Pancreas (tissue), 10 donors: ENCODE results near the gene DQX1. TPM values are rescaled to one million over a fixed set of nuclear protein-coding genes. Genes with fewer than 3 reads are reported as not detected.

Source experiments
- ATAC-seq, 4 donors: fragments of 200-7000 bp; cut with Tn5 transposase; one replicate each; pipeline versions ENCODE4 v1.8.0 to v1.9.1; 2020; ENCODE audit warnings: mild to moderate bottlenecking in 4 of 4, moderate library complexity in 4 of 4
- DNase-seq, 6 donors: peaks; one replicate each; pipeline ENCODE4 v3.0.0-alpha.2; 2020
- FAIRE-seq: peaks from 2 replicates; lab custom pipeline; 2012; peaks lifted over from hg19 to GRCh38; lab: Jason Lieb, UNC
- H3K27ac ChIP-seq, 4 donors: fragments of 200-600 bp; sonication (generic); 1 replicate in 3 of 4; 2 replicates in 1 of 4; pipeline versions ENCODE4 v1.5.0 to v1.8.0; 2020
- H3K27me3 ChIP-seq, 4 donors: fragments of 200-600 bp; one replicate each; pipeline ENCODE4 v1.8.0; 2021
- H3K36me3 ChIP-seq, 3 donors: fragments of 200-600 bp; sonication (generic) in 1 of 3; one replicate each; pipeline versions ENCODE4 v1.5.0 to v1.8.0; 2020 to 2021
- H3K4me1 ChIP-seq, 3 donors: fragments of 200-600 bp; one replicate each; pipeline ENCODE4 v1.8.0; 2021
- H3K4me3 ChIP-seq, 4 donors: fragments of 200-600 bp; sonication (generic) in 2 of 4; one replicate each; pipeline versions ENCODE4 v1.5.0 to v1.8.0; 2020 to 2021
- H3K9me3 ChIP-seq, 4 donors: fragments of 200-600 bp; one replicate each; pipeline ENCODE4 v1.8.0; 2021
- CTCF ChIP-seq, 4 donors: fragments of 200-600 bp; sonication (generic) in 3 of 4; IDR thresholded peaks; one replicate each; pipeline versions ENCODE4 v1.5.0 to v1.8.0; 2021; ENCODE audit warnings: antibody characterized with exemption in 4 of 4
- WGBS, 2 donors: extraction: QIAGEN DNeasy Blood & Tissue Kit; methylation state at CpG; one replicate each; pipeline ENCODE4 v1.1.7; 2013; 5-methylcytosine and 5-hydroxymethylcytosine counted together
- intact Hi-C, 3 donors: fragments of 100-400 bp; cut with DNase I; formaldehyde crosslinking; loops; one replicate each; pipeline versions ENCODE4 v1.11.1 to v1.14.2; 2022
- polyA plus RNA-seq, 2 donors: library from polyadenylated mRNA; stranded (reverse); fragments of 200-250 nt; gene quantifications; one replicate each; pipeline ENCODE4 v1.2.3, GENCODE V29; 2013
- total RNA-seq, 6 donors: library from RNA; stranded (reverse); fragmentation: NEBNext Ultra II Directional in 4 of 6; extraction: Animal tissue kit (Norgen Biotek cat#: 25700) in 4 of 6; gene quantifications; one replicate each; pipeline versions ENCODE4 v1.2.1 to v1.2.4, GENCODE V29; 2021 to 2023
- donor health status: healthy with polysubstance abuse.
- donor health status: DM: no; HTN: no; CAD: no; lungs with moderate emphysema.
- donor health status: DM: no; HTN: no; CAD: no.
- donor health status: control.
- donor health status: control.
- donor health status: Bipolar disorder and iron deficiency.
- donor health status: DM: yes; HTN: yes; CAD: no.
- donor health status: DM: no; HTN: no; CAD: no.
- donor health status: DM: no; HTN: no; CAD: no.
- donor health status: DM: yes; HTN: yes; CAD: no.

DQX1 gene
- total and polyA plus RNA-seq, 8 donors, result 0.07 to 0.16 (median 0.15) TPM; not detected in 5

GRCh38 chr2:74496997-74497776 lies 28.8 kb downstream of the DQX1 start:
- FAIRE-seq (no peak), ATAC-seq (no peak), DNase-seq (peak in 1 of 6 donors; percentile 33)
- intact Hi-C loops, result no loop called here
- 67 to 70% methylated on average over 19 of the region's 19 CpGs for WGBS, 2 donors
- peaks cover 0 to 4% (median 0%) of the 10 kb centered on the region in 3 donors for H3K36me3 ChIP-seq
- no peak for TF ChIP-seq CTCF (IDR thresholded peaks at IDR 0.05)
- H3K27me3 ChIP-seq, result peaks cover 0 to 6% (median 0%) of the 10 kb centered on the region in 4 donors
- H3K27ac ChIP-seq, result no peak overlapping the region
- H3K4me1 ChIP-seq, result peaks cover 0 to 8% (median 6%) of the 10 kb centered on the region in 3 donors
- H3K4me3 ChIP-seq, result peak overlapping the region in 1 of 4 donors; percentile 41
- no peaks in the 10 kb centered on the region for H3K9me3 ChIP-seq

DNA sequence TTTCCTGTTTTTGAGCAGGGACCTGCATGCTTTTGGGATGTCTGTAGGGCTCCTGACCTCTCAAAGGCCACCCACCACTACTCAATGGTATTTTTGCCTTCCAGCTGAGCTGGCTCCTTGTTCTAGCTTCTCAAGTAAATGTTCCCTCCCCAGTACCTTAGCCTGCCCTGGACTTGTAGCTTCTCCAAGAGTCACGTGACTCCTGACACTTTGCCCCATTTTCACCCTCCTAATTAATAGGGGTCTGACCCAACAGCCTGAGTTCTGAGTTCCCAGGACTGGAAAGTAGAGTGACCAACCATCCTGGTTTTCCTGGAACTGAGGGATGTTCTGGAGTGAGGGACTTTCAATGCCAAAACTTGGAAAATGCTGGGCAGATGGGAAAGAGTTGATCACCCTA lies 30.6 kb downstream of the DQX1 start:
- intact Hi-C loops, result no loop called here
- TF ChIP-seq CTCF (IDR thresholded peaks at IDR 0.05), result no peak
- Histone ChIP-seq H3K4me3 (no peak overlapping the region), H3K4me1 (peaks cover 0 to 8% (median 6%) of the 10 kb centered on the region in 3 donors), H3K9me3 (no peaks in the 10 kb centered on the region), H3K27me3 (peaks cover 0 to 6% (median 0%) of the 10 kb centered on the region in 4 donors), H3K27ac (no peak overlapping the region), H3K36me3 (peaks cover 0 to 22% (median 14%) of the 10 kb centered on the region in 3 donors)
- ATAC-seq (no peak), DNase-seq (no peak), FAIRE-seq (no peak)
- 74 to 78% methylated on average over 1 of the region's 1 CpG for WGBS, 2 donors

DNA sequence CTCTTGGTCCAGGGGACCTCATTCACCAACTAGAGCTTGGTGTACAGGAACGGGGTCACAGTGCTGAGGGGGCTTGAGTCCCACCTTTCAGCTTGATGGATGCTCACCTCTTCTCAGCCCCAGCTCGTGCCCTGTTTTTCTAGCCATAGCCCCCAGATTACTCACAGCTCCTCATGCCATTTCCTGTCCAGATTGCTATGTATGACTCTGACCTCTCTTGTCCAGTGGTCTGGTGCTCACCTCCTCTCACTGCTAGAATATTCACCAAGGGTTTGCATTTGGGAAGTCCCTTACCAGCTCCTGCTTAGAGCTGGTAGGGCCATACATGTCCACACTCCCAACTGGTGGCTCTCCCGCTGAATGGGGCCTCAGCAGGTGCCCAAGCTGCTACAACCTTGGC lies 32.5 kb downstream of the DQX1 start:
- Histone ChIP-seq H3K36me3 (peaks cover 0 to 24% (median 14%) of the 10 kb centered on the region in 3 donors), H3K4me1 (peaks cover 0 to 6% (median 3%) of the 10 kb centered on the region in 3 donors), H3K4me3 (no peak overlapping the region), H3K27ac (no peak overlapping the region), H3K27me3 (no peaks in the 10 kb centered on the region), H3K9me3 (no peaks in the 10 kb centered on the region)
- 88 to 97% methylated on average over 3 of the region's 3 CpGs for WGBS, 2 donors
- no peak for ATAC-seq
- intact Hi-C loops, result no loop called here
- no peak for DNase-seq
- FAIRE-seq, result no peak
- TF ChIP-seq CTCF (IDR thresholded peaks at IDR 0.05), result no peak

GRCh38 chr2:74491648-74492544 lies 34.1 kb downstream of the DQX1 start:
- no peaks in the 10 kb centered on the region for H3K27me3 ChIP-seq
- DNase-seq (no peak), ATAC-seq (no peak), FAIRE-seq (no peak)
- TF ChIP-seq CTCF (IDR thresholded peaks at IDR 0.05), result no peak
- intact Hi-C loops, result no loop called here
- 86 to 93% methylated on average over 12 of the region's 12 CpGs for WGBS, 2 donors
- H3K27ac ChIP-seq, result no peak overlapping the region
- H3K4me3 ChIP-seq, result no peak overlapping the region
- H3K4me1 ChIP-seq, result no peaks in the 10 kb centered on the region
- H3K9me3 ChIP-seq, result no peaks in the 10 kb centered on the region
- peaks cover 0 to 24% (median 14%) of the 10 kb centered on the region in 3 donors for H3K36me3 ChIP-seq
